Esophagus (tissue), 2 donors: Measurements from ENCODE around the gene PARN. TPM values are rescaled to one million over a fixed set of nuclear protein-coding genes. Genes with fewer than 3 reads are reported as not detected.

ENCODE experiments used
- H3K27ac ChIP-seq, 2 donors: one replicate each; pipeline ENCODE4 v1.5.1; 2013; ENCODE audit warnings: low read depth in 2 of 2, mild to moderate bottlenecking in 2 of 2, inconsistent platforms in 1 of 2, low read length in 1 of 2, moderate library complexity in 1 of 2
- H3K27me3 ChIP-seq, 2 donors: one replicate each; pipeline ENCODE4 v1.6.1; 2013; ENCODE audit warnings: low read length in 2 of 2, control low read depth in 1 of 2, mild to moderate bottlenecking in 1 of 2; ENCODE audit not compliant: insufficient read depth in 2 of 2, control insufficient read depth in 1 of 2
- H3K36me3 ChIP-seq, 2 donors: one replicate each; pipeline ENCODE4 v1.6.1; 2013; ENCODE audit warnings: low read length in 1 of 2; ENCODE audit not compliant: control insufficient read depth in 2 of 2, insufficient read depth in 2 of 2
- H3K4me1 ChIP-seq, 2 donors: one replicate each; pipeline ENCODE4 v1.6.1; 2013; ENCODE audit warnings: low read length in 1 of 2; ENCODE audit not compliant: control insufficient read depth in 2 of 2, insufficient read depth in 2 of 2
- H3K4me3 ChIP-seq, 2 donors: one replicate each; pipeline ENCODE4 v1.5.1; 2013; ENCODE audit warnings: low read length in 2 of 2, mild to moderate bottlenecking in 2 of 2, low read depth in 1 of 2, moderate library complexity in 1 of 2
- H3K9me3 ChIP-seq, 2 donors: one replicate each; pipeline ENCODE4 v1.6.1; 2013; ENCODE audit warnings: mild to moderate bottlenecking in 2 of 2, low read depth in 1 of 2, low read length in 1 of 2, moderate library complexity in 1 of 2; ENCODE audit not compliant: control insufficient read depth in 2 of 2, insufficient read depth in 1 of 2
- WGBS, 2 donors: extraction: QIAGEN DNeasy Blood & Tissue Kit; methylation state at CpG; one replicate each; pipeline ENCODE4 v1.1.7; 2013; 5-methylcytosine and 5-hydroxymethylcytosine counted together
- polyA plus RNA-seq, 2 donors: library from polyadenylated mRNA; stranded (reverse); fragments of 200-250 nt; gene quantifications; one replicate each; pipeline ENCODE4 v1.2.3, GENCODE V29; 2013
- donor health status: healthy with polysubstance abuse.
- donor health status: Bipolar disorder and iron deficiency.

Gene PARN
- polyA plus RNA-seq, 2 donors: 5.5 to 11.9 TPM

DNA sequence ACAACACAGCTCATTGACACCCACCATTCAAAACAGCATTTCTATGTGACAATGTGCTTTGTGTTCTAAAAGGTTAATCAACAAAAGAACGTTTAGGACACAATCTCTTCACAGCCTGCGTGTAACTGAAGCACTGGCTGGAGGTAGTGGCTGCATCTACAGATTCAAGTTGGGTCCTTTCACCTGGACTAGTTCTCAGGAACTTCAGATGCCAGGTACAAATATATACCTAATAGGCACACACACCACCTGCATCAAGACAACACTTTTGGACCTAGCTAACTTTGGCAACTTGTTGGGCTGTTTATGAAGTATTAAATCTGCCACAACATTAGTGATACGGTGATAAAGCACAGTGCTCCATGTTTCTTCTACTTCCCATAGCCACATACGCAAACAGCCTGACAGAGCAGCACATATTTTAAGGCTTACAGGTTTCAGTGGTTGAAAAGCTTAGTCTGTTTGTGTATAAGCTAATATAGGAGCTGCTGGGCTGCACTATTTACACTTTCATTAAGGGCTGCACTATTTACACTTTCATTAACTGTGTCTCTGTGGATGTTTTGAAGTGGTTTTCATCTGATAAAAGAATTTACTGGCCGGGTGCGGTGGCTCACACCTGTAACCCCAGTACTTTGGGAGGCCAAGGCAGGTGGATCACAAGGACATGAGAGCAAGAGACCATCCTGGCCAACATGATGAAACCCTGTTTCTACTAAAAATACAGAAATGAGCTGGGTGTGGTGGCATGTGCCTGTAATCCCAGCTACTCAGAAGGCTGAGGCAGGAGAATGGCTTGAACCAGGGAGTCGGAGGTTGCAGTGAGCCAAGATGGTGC lies 132.6 kb downstream of the PARN start:
- Histone ChIP-seq H3K27ac (peak overlapping the region in 1 of 2 donors; percentile 36), H3K4me3 (no peak overlapping the region), H3K27me3 (no peaks in the 10 kb centered on the region), H3K4me1 (peaks cover 2 to 8% of the 10 kb centered on the region in 2 donors), H3K9me3 (no peaks in the 10 kb centered on the region), H3K36me3 (no peaks in the 10 kb centered on the region)
- WGBS, 2 donors: 76 to 79% methylated on average over 7 of the region's 7 CpGs

DNA sequence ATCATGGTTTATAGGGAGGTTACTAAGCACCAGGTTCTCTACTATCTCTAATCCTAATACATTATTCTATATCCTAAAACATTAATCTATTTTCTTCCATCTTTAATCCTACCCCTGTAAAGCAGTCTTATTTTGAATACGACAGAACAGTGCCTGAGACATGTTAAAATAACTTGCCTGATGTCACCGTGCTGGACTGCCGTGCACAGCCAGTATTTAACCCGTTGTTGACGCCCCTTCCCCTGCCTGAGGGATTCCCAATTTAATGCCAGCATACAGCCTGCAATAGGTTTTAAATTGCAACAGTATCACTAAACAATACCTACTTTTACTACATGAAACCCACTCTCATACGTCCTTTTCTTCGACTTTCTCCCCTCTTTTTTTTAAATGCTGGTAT lies 133.3 kb downstream of the PARN start:
- Histone ChIP-seq H3K27ac (no peak overlapping the region), H3K9me3 (no peaks in the 10 kb centered on the region), H3K4me3 (no peak overlapping the region), H3K27me3 (no peaks in the 10 kb centered on the region), H3K4me1 (peaks cover 2 to 8% of the 10 kb centered on the region in 2 donors), H3K36me3 (no peaks in the 10 kb centered on the region)
- 55 to 56% methylated on average over 7 of the region's 7 CpGs for WGBS, 2 donors

DNA sequence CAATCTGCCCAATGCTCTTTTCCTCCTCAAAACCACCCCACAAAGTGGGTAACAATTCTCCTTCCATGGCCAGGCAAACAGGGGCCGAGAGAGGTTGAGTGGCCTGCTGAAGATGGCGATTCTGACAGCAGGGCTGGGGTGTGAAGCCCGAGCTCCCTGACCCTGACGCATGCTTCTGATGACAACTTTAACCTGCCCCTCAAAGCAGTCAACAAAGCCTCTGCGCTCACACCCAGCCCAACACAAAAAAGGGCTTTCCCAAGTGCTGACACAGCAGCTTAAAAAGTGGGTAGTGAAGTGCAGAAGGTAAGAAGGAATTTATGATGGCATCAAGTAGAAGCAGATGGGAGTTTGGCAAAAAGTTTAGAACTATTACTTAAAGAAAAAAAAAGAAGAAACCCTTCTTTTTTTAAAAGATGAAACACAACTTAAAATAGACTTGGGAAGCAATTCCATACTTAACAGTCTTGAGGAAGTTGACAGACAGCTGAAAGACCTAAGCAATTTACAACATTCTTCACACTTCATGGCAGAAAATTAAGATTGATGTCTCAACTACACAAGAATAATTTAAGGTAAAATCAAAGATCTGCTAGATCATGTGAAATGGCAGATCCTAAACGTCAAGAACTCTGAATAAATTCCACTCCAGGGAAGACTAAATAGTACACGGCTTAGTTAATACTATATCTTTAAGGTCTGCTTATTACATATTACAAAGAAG lies 133.9 kb downstream of the PARN start:
- Histone ChIP-seq H3K27ac (no peak overlapping the region), H3K27me3 (no peaks in the 10 kb centered on the region), H3K9me3 (no peaks in the 10 kb centered on the region), H3K4me3 (no peak overlapping the region), H3K4me1 (peaks cover 2 to 8% of the 10 kb centered on the region in 2 donors), H3K36me3 (no peaks in the 10 kb centered on the region)
- 73 to 75% methylated on average over 7 of the region's 7 CpGs for WGBS, 2 donors

DNA sequence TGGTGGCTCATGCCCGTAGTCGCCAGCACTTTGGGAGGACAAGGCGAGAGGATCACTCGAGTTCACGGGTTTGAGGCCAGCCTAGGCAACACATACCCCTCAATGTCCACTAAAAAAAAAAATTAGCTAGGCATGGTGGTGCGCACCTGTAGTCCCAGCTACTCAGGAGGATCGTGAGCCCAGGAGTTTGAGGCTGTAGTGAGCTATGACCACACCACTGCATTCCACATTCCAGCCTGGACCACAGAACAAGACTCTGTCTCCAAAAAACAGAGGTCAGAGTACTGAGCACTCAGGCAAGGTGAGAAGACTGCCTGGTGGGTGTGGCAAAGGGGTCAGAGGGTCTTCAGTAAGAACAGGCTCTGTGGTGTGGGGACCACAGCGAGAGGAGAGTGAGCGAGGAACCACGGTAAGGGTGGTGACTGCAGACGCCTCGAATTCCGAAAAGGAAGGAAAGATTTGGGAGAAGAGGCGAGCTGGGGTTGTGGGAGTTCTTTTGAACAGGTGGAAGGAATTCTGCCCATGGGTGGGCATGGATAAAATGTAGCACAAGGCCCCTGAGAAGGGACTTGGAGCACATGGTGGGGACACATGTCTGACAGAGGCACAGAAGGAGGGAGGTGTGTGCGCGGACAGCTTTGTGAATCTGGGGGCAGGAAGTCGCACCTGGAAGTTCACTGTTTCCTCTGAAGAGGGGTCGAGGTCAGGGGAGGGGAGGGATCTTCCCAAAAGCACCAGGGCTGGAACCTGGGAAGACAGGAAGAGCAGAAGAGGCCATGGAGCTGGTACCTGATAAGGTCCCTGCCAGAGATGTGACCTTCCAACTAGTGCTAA lies 134.6 kb downstream of the PARN start:
- H3K27me3 ChIP-seq: no peaks in the 10 kb centered on the region
- no peak overlapping the region for H3K27ac ChIP-seq
- no peaks in the 10 kb centered on the region for H3K36me3 ChIP-seq
- H3K9me3 ChIP-seq: no peaks in the 10 kb centered on the region
- peaks cover 2 to 8% of the 10 kb centered on the region in 2 donors for H3K4me1 ChIP-seq
- no peak overlapping the region for H3K4me3 ChIP-seq
- 95 to 96% methylated on average over 17 to 18 of the region's 18 CpGs for WGBS, 2 donors

DNA sequence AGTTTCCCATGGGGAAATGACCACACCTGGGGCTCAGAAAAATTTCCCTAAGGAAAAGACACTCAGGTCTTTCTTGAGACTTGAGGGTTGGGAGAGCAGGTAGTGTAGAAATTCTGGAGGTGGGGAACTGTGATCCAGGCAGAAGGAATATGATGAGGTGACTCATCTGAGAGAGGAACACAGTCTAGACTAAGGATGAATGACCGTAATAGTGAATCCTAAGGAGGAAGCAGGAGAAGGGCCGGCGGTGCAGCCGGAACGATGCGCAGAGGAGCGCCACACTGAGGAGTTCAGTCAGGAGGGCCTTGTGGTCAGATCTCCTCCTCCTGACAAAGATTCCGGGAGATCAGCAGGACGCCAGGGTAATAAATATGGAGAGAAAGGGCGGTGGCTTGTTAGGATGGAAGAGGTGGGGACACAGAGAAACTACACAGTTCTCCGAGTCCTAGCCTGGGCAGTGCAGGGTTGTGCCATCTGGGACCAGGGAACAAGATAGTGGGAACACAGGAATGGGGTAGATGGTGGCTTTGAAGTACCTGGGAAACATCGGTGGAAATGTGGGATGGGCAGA lies 135.6 kb downstream of the PARN start:
- 96 to 98% methylated on average over 12 of the region's 12 CpGs for WGBS, 2 donors
- no peaks in the 10 kb centered on the region for H3K9me3 ChIP-seq
- no peak overlapping the region for H3K27ac ChIP-seq
- no peak overlapping the region for H3K4me3 ChIP-seq
- H3K27me3 ChIP-seq: no peaks in the 10 kb centered on the region
- no peaks in the 10 kb centered on the region for H3K36me3 ChIP-seq
- peaks cover 2 to 8% of the 10 kb centered on the region in 2 donors for H3K4me1 ChIP-seq

DNA sequence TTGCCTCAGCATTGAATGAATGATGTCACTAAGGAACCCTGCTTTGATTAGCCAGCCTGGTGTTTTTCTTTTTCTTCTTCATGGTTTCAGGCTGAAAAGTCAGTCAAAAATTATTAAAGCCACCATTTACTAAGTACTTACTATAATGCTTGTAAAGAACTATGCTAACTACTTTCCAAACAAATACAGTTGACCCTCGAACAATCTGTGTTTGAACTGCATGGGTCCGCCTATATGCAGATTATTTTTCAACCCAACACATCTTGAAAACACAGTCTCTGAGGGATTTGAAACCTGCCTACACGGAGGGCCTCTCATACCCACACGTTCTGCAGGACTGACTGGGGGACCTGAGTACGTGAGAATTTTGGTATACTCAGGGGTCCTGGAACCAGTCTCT lies 136.3 kb downstream of the PARN start:
- Histone ChIP-seq H3K36me3 (no peaks in the 10 kb centered on the region), H3K27ac (no peak overlapping the region), H3K4me1 (peaks cover 2 to 8% of the 10 kb centered on the region in 2 donors), H3K27me3 (no peaks in the 10 kb centered on the region), H3K9me3 (no peaks in the 10 kb centered on the region), H3K4me3 (no peak overlapping the region)
- 86 to 93% methylated on average over 5 of the region's 5 CpGs for WGBS, 2 donors

DNA sequence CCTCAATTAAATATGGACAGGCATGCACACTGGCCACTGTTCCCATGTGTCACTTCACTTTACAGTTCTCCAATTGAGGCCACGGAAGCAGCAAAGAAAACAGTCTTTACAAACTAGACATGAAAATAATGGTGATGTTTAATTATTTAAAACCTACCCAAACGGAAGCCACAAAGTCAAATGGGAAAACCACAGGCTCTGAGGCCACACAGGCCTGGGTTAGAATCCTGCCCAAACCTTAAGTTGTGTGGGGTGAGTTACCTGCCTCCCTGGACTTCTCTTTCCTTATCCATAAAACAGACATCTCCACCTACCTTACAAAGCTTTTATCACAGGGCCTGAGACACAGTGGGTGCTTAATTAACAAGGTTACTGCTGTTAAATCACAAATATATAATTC lies 137.4 kb downstream of the PARN start:
- no peak overlapping the region for H3K4me3 ChIP-seq
- H3K4me1 ChIP-seq: peaks cover 2 to 5% of the 10 kb centered on the region in 2 donors
- WGBS, 2 donors: 79 to 81% methylated on average over 2 of the region's 2 CpGs
- H3K27me3 ChIP-seq: no peaks in the 10 kb centered on the region
- no peak overlapping the region for H3K27ac ChIP-seq
- H3K9me3 ChIP-seq: no peaks in the 10 kb centered on the region
- H3K36me3 ChIP-seq: no peaks in the 10 kb centered on the region

DNA sequence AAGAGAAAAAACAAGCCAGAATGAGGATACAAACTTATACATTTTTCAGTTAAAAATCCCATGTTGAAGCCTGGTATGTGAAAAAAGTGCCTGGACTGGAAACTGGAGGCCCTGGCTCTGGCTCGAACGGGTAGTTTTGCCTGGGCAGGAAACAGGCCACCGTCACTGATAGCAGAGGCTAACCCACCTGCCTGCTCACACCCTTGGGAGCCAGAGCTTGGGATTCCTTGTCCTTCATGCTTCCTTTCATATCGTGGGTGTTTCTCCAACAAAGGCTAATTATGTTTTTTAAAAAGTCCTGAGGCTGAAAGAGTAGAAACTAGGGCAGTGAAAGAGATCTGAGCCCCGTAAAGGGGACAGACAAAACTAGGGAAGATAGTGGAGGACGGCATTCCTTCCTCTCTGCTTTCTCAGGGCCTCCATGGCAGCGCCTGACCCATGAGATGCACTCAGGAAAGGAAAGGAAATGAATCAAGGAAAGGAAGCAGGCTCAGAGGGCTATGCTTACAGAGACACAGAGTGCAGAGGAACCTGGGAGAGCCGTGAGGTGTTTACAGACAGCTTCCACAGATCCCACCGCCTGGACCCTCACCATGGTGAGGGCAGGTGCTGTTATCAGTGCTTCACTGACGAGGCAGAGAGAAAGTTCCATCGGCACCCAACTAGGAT lies 138.1 kb downstream of the PARN start:
- Histone ChIP-seq H3K4me1 (peaks cover 2 to 5% of the 10 kb centered on the region in 2 donors), H3K27ac (peak overlapping the region in 1 of 2 donors; percentile 18), H3K9me3 (no peaks in the 10 kb centered on the region), H3K36me3 (no peaks in the 10 kb centered on the region), H3K27me3 (no peaks in the 10 kb centered on the region), H3K4me3 (no peak overlapping the region)
- WGBS, 2 donors: 61 to 65% methylated on average over 11 of the region's 11 CpGs

DNA sequence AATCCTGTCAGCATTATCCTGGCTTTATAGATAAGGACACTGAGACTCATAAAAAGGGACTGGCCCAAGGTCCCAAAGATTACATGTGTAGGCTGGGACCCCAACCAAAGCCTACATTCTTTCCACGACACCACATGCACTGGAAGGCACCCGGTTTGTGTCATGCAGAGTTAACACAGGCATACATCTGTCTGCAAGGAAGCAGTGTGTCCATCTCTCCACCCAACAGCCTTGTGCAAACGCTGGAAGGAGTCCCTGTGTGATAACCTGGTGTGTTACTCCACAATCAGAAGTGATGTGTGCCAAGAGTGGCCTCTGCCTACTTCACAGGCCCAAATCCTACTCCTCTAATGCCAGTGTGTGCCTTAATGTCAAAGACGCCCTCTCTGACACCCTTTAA lies 139.8 kb downstream of the PARN start:
- no peaks in the 10 kb centered on the region for H3K9me3 ChIP-seq
- H3K4me1 ChIP-seq: peaks cover 0 to 9% of the 10 kb centered on the region in 2 donors
- WGBS, 2 donors: 77 to 96% methylated on average over 4 of the region's 4 CpGs
- H3K36me3 ChIP-seq: no peaks in the 10 kb centered on the region
- no peaks in the 10 kb centered on the region for H3K27me3 ChIP-seq
- no peak overlapping the region for H3K27ac ChIP-seq
- no peak overlapping the region for H3K4me3 ChIP-seq
